ENCODE results near the gene CRYZL1.

CRYZL1 gene

GRCh38 chr21:33686386-33686785 lies 44.8 kb upstream of the CRYZL1 start:
- TF ChIP-seq SNAI2 (CRISPR knock-in tag; IDR thresholded peaks at IDR 0.05) (no peak), ISL1 (CRISPR knock-in tag; IDR thresholded peaks at IDR 0.05) (no peak), ESRRG (CRISPR knock-in tag; IDR thresholded peaks at IDR 0.05) (no peak), ZC3H10 (CRISPR knock-in tag; IDR thresholded peaks at IDR 0.05) (no peak), ZNF70 (CRISPR knock-in tag; IDR thresholded peaks at IDR 0.05) (no peak), ZFP30 (CRISPR knock-in tag; IDR thresholded peaks at IDR 0.05) (no peak), ZFP3 (CRISPR knock-in tag; IDR thresholded peaks at IDR 0.05) (no peak), PATZ1 (CRISPR knock-in tag; IDR thresholded peaks at IDR 0.05; ENCODE audit: borderline replicate concordance) (no peak), ZNF565 (CRISPR knock-in tag; conservative IDR thresholded peaks at IDR 0.05; ENCODE audit: low read depth) (no peak), ZNF8 (CRISPR knock-in tag; IDR thresholded peaks at IDR 0.05) (no peak), PPARA (CRISPR knock-in tag; IDR thresholded peaks at IDR 0.05; ENCODE audit: borderline replicate concordance) (no peak), TCF4 (CRISPR knock-in tag; IDR thresholded peaks at IDR 0.05; ENCODE audit: borderline replicate concordance) (no peak), TOX (CRISPR knock-in tag; IDR thresholded peaks at IDR 0.05; ENCODE audit: borderline replicate concordance) (no peak), CREB5 (CRISPR knock-in tag; IDR thresholded peaks at IDR 0.05; ENCODE audit: low read depth) (no peak), BACH2 (CRISPR knock-in tag; IDR thresholded peaks at IDR 0.05; ENCODE audit: borderline replicate concordance) (no peak)
- TF ChIP-seq, protein P1, sequence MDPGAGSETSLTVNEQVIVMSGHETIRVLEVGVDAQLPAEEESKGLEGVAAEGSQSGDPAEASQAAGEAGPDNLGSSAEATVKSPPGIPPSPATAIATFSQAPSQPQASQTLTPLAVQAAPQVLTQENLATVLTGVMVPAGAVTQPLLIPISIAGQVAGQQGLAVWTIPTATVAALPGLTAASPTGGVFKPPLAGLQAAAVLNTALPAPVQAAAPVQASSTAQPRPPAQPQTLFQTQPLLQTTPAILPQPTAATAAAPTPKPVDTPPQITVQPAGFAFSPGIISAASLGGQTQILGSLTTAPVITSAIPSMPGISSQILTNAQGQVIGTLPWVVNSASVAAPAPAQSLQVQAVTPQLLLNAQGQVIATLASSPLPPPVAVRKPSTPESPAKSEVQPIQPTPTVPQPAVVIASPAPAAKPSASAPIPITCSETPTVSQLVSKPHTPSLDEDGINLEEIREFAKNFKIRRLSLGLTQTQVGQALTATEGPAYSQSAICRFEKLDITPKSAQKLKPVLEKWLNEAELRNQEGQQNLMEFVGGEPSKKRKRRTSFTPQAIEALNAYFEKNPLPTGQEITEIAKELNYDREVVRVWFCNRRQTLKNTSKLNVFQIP (CRISPR knock-in tag; IDR thresholded peaks at IDR 0.05; ENCODE audit: borderline replicate concordance, low read depth) = no peak
- no peak for ATAC-seq

DNA sequence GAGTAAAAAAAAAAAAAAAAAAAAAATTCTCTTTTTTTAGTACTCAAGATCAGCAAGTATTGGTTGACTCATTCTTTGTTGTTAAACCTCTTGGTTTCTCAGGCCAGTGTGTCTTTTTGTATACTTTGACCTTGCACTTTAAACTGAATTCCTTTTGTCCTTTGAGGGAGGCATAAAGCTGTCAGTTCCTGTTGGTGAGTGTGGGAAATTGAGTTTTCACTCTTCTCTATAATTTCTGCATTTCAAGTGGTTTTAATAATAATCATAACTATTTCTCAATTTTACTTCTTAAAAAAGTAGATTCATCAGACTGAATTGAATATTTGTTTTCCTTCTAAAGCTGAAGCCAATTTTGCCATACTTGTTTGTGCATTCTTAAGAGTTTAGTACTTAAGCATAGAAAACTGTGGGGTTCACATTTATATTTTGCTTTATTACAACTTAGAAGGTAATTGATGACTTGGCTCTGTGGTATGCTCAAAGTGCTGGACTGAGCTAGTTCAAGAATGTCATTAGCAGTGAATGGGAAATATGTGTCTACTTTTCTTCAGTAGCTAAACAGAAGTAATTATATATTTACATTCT lies 44.2 kb upstream of the CRYZL1 start:
- ATAC-seq = peak; percentile 81

GRCh38 chr21:33684923-33685560 lies 43.5 kb upstream of the CRYZL1 start:
- TF ChIP-seq ISL1 (CRISPR knock-in tag; IDR thresholded peaks at IDR 0.05) = no peak
- TF ChIP-seq, protein P1 (CRISPR knock-in tag; IDR thresholded peaks at IDR 0.05; ENCODE audit: borderline replicate concordance, low read depth) = no peak
- TF ChIP-seq ZNF70 (CRISPR knock-in tag; IDR thresholded peaks at IDR 0.05) = no peak
- no peak for TF ChIP-seq TSHZ2 (CRISPR knock-in tag; IDR thresholded peaks at IDR 0.05)
- TF ChIP-seq CSDC2 (CRISPR knock-in tag; IDR thresholded peaks at IDR 0.05) = no peak
- TF ChIP-seq PPARA (CRISPR knock-in tag; IDR thresholded peaks at IDR 0.05; ENCODE audit: borderline replicate concordance) = no peak
- no peak for TF ChIP-seq ZNF8 (CRISPR knock-in tag; IDR thresholded peaks at IDR 0.05)
- no peak for TF ChIP-seq SNAI2 (CRISPR knock-in tag; IDR thresholded peaks at IDR 0.05)
- TF ChIP-seq, protein P2, sequence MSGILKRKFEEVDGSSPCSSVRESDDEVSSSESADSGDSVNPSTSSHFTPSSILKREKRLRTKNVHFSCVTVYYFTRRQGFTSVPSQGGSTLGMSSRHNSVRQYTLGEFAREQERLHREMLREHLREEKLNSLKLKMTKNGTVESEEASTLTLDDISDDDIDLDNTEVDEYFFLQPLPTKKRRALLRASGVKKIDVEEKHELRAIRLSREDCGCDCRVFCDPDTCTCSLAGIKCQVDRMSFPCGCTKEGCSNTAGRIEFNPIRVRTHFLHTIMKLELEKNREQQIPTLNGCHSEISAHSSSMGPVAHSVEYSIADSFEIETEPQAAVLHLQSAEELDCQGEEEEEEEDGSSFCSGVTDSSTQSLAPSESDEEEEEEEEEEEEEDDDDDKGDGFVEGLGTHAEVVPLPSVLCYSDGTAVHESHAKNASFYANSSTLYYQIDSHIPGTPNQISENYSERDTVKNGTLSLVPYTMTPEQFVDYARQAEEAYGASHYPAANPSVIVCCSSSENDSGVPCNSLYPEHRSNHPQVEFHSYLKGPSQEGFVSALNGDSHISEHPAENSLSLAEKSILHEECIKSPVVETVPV (CRISPR knock-in tag; IDR thresholded peaks at IDR 0.05) = no peak
- no peak for TF ChIP-seq ESRRG (CRISPR knock-in tag; IDR thresholded peaks at IDR 0.05)
- no peak for TF ChIP-seq ZNF565 (CRISPR knock-in tag; conservative IDR thresholded peaks at IDR 0.05; ENCODE audit: low read depth)
- no peak for TF ChIP-seq RARB (CRISPR knock-in tag; IDR thresholded peaks at IDR 0.05)
- no peak for TF ChIP-seq TOX (CRISPR knock-in tag; IDR thresholded peaks at IDR 0.05; ENCODE audit: borderline replicate concordance)
- no peak; the same call in 2 of the 3 replicates for ATAC-seq

More for the DNA sequence above, 44.2 kb upstream of the CRYZL1 start:
- TF ChIP-seq, protein P2 (CRISPR knock-in tag; IDR thresholded peaks at IDR 0.05) = no peak
- peak; percentile 87 for TF ChIP-seq ISL1 (CRISPR knock-in tag; IDR thresholded peaks at IDR 0.05)
